Colonic mucosa (tissue), 4 donors: Measurements from ENCODE around the gene RPH3AL. TPM values are rescaled to one million over a fixed set of nuclear protein-coding genes. Genes with fewer than 3 reads are reported as not detected.

Source experiments
- DNase-seq: peaks from one replicate; pipeline ENCODE4 v3.0.0-alpha.2; 2020
- H3K27ac ChIP-seq: fragments of 200-600 bp; one replicate; pipeline ENCODE4 v1.8.0; 2021
- H3K27me3 ChIP-seq: fragments of 200-600 bp; one replicate; pipeline ENCODE4 v1.8.0; 2021
- H3K36me3 ChIP-seq: fragments of 200-600 bp; one replicate; pipeline ENCODE4 v1.8.0; 2021
- H3K4me1 ChIP-seq: fragments of 200-600 bp; one replicate; pipeline ENCODE4 v1.8.0; 2021; ENCODE audit warnings: mild to moderate bottlenecking
- H3K4me3 ChIP-seq: fragments of 200-600 bp; one replicate; pipeline ENCODE4 v1.8.0; 2021
- H3K9ac ChIP-seq, 2 donors: one replicate each; pipeline ENCODE4 v1.7.0; 2013; ENCODE audit warnings: control low read depth in 2 of 2, low read depth in 2 of 2, low read length in 2 of 2
- H3K9me3 ChIP-seq: fragments of 200-600 bp; one replicate; pipeline ENCODE4 v1.8.0; 2021
- CTCF ChIP-seq: fragments of 200-600 bp; IDR thresholded peaks from one replicate; pipeline ENCODE4 v1.8.0; 2022; ENCODE audit warnings: antibody characterized with exemption, mild to moderate bottlenecking
- intact Hi-C: fragments of 100-400 bp; cut with DNase I; formaldehyde crosslinking; loops from one replicate; pipeline ENCODE4 v1.14.1; 2022
- total RNA-seq, 2 donors: library from RNA; stranded (reverse); fragmentation: NEBNext Ultra II Directional in 1 of 2; extraction: Animal tissue kit (Norgen Biotek cat#: 25700) in 1 of 2; gene quantifications; one replicate each; pipeline ENCODE4 v1.2.1, GENCODE V29; 2021
- donor health status: healthy.
- donor health status: DM: no; HTN: no; CAD: no.
- donor health status: DM: no; HTN: no; CAD: no.

RPH3AL gene
- total RNA-seq, 2 donors from 2014 or later, result 14.9 to 34.2 TPM

- Histone ChIP-seq H3K27ac (no peak overlapping the region), H3K4me1 (no peaks in the 10 kb centered on the region), H3K4me3 (no peak overlapping the region), H3K9ac (no peak overlapping the region), H3K27me3 (peaks cover 23% of the 10 kb centered on the region), H3K9me3 (no peaks in the 10 kb centered on the region), H3K36me3 (no peaks in the 10 kb centered on the region)
- intact Hi-C loops, result no loop called here
- DNase-seq, result no peak
- no peak for TF ChIP-seq CTCF
Measured at GRCh38 chr17:179066-179432, 173.6 kb downstream of the RPH3AL start.

GRCh38 chr17:178292-179065 lies 174.1 kb downstream of the RPH3AL start:
- Histone ChIP-seq H3K9ac (no peak overlapping the region), H3K36me3 (no peaks in the 10 kb centered on the region), H3K27ac (no peak overlapping the region), H3K4me1 (no peaks in the 10 kb centered on the region), H3K4me3 (no peak overlapping the region), H3K27me3 (peaks cover 23% of the 10 kb centered on the region), H3K9me3 (no peaks in the 10 kb centered on the region)
- DNase-seq, result no peak
- no peak for TF ChIP-seq CTCF
- intact Hi-C loops, result no loop called here

GRCh38 chr17:177762-178161 lies 174.8 kb downstream of the RPH3AL start:
- no peak overlapping the region for H3K4me3 ChIP-seq
- H3K27me3 ChIP-seq, result peaks cover 23% of the 10 kb centered on the region
- no peak for DNase-seq

GRCh38 chr17:177155-177554 lies 175.5 kb downstream of the RPH3AL start:
- H3K27me3 ChIP-seq, result peaks cover 23% of the 10 kb centered on the region
- DNase-seq, result no peak
- no peaks in the 10 kb centered on the region for H3K9me3 ChIP-seq
- no peaks in the 10 kb centered on the region for H3K36me3 ChIP-seq
- no peak for TF ChIP-seq CTCF
- no peaks in the 10 kb centered on the region for H3K4me1 ChIP-seq
- intact Hi-C loops, result no loop called here
- no peak overlapping the region for H3K27ac ChIP-seq
- H3K9ac ChIP-seq, result no peak overlapping the region
- H3K4me3 ChIP-seq, result no peak overlapping the region

More at GRCh38 chr17:177762-178161, 174.8 kb downstream of the RPH3AL start:
- no peak overlapping the region for H3K27ac ChIP-seq
- no peaks in the 10 kb centered on the region for H3K4me1 ChIP-seq
- no peaks in the 10 kb centered on the region for H3K9me3 ChIP-seq
- TF ChIP-seq CTCF, result no peak
- intact Hi-C loops, result no loop called here
- H3K36me3 ChIP-seq, result no peaks in the 10 kb centered on the region
- H3K9ac ChIP-seq, result no peak overlapping the region

- no peak for DNase-seq
- Histone ChIP-seq H3K4me3 (no peak overlapping the region), H3K27ac (no peak overlapping the region), H3K9ac (no peak overlapping the region), H3K9me3 (no peaks in the 10 kb centered on the region), H3K27me3 (no peaks in the 10 kb centered on the region), H3K4me1 (no peaks in the 10 kb centered on the region), H3K36me3 (no peaks in the 10 kb centered on the region)
- intact Hi-C loops, result no loop called here
- no peak for TF ChIP-seq CTCF
Measured at GRCh38 chr17:173166-173911, 179.3 kb downstream of the RPH3AL start.
